Embryonic facial prominence (tissue), 1 donor: Measurements from ENCODE around the gene HECTD3.
"Not testable (repeated sequence)": the region's sequence is repeated elsewhere in the genome, so short reads cannot be mapped to it uniquely, and the experiment has no call there.

Experiments used
- DNase-seq: peaks from one replicate; pipeline ENCODE4 v3.0.0-alpha.2; 2016; ENCODE audit errors: extremely low spot score

The HECTD3 gene

GRCh38 chr1:44988531-44989156, 22.5 kb downstream of the HECTD3 start:
- no peak for DNase-seq

GRCh38 chr1:44985747-44986359, 25.3 kb downstream of the HECTD3 start:
- DNase-seq: no peak

DNA sequence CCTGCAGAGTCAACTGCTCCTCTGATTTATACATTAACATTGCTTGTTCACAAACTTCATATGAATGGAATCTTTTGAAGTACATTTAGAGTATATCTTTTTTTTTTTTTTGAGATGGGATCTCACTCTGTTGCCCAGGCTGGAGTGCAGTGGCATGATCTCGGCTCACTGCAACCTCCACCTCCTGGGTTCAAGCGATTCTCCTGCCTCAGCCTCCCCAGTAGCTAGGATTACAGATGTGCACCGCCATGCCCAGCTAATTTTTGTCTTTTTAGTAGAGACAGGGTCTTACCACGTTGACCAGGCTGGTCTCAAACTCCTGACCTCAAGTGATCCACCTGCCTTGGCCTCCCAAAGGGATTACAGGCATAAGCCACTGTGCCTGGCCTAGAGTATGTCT, 33.8 kb downstream of the HECTD3 start:
- DNase-seq: not testable (repeated sequence)

GRCh38 chr1:44976252-44976651, 34.9 kb downstream of the HECTD3 start:
- no peak for DNase-seq

GRCh38 chr1:44973645-44974044, 37.5 kb downstream of the HECTD3 start:
- DNase-seq: no peak

GRCh38 chr1:44970317-44970716, 40.8 kb downstream of the HECTD3 start:
- DNase-seq: no peak

DNA sequence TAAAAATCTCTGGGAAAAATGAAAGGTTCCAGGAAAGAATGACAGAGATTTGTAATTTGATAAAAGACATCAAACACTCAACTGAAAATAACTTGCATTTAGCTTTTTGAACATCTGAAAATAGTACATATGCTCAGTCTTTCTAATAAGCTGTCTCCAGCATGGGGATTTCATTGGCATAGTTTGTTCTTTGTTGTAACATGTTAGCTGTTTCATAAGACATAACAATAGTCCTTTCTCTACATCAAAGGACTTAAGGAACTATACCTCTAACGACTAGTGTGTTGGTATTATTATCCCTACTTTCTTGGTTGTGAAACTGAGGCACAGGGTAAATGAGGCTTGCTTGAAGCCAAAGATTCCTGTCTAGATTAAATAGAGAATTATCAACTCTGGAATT, 46.7 kb downstream of the HECTD3 start:
- DNase-seq: no peak

- DNase-seq: no peak
Measured at GRCh38 chr1:44962729-44963128, 48.4 kb downstream of the HECTD3 start.

GRCh38 chr1:44962022-44962421, 49.1 kb downstream of the HECTD3 start:
- not testable (repeated sequence) for DNase-seq

DNA sequence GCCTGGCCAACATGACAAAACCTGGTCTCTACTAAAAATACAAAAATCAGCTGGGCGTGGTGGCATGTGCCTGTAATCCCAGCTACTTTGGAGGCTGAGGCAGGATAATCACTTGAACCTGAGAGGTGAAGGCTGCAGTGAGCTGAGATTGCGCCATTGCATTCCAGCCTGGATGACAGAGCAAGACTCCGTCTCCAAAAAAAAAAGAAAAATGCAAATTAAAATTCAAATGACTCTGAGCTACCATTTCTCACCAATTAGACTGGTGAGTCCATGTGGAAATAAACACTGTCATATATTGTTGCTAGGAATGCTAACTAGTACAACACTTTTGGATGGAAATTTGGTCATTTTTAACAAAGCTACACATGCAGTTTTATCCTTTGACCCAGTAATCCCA, 53.6 kb downstream of the HECTD3 start:
- not testable (repeated sequence) for DNase-seq

DNA sequence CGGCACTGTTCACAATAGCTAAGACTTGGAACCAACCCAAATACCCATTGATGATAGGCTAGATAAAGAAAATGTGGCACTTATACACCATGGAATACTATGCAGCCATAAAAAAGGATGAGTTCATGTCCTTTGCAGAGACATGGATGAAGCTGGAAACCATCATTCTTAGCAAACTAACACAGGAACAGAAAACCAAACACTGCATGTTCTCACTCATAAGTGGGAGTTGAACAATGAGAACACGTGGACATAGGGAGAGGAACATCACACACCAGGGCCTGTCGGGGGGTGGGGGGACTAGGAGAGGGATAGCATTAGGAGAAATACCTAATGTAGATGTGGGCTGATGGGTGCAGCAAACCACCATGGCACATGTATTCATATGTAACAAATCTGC, 55.0 kb downstream of the HECTD3 start:
- DNase-seq: not testable (repeated sequence)
